Stimulated activated naive CD8-positive, alpha-beta T cell treated with anti-CD3 and anti-CD28 coated beads, Interleukin-15, Interleukin-2, amounts not matched to agents 100 U/mL and 50 U/mL, for 24 hours (primary cell): ENCODE measurements around the gene LHFPL2.

ENCODE experiments used
- ATAC-seq: fragments of 150-1000 bp; cut with Tn5 transposase; one replicate; pipeline ENCODE4 v1.10.0; 2021
- DNase-seq: peaks from one replicate; pipeline ENCODE4 v3.0.0; 2021

Gene LHFPL2

DNA sequence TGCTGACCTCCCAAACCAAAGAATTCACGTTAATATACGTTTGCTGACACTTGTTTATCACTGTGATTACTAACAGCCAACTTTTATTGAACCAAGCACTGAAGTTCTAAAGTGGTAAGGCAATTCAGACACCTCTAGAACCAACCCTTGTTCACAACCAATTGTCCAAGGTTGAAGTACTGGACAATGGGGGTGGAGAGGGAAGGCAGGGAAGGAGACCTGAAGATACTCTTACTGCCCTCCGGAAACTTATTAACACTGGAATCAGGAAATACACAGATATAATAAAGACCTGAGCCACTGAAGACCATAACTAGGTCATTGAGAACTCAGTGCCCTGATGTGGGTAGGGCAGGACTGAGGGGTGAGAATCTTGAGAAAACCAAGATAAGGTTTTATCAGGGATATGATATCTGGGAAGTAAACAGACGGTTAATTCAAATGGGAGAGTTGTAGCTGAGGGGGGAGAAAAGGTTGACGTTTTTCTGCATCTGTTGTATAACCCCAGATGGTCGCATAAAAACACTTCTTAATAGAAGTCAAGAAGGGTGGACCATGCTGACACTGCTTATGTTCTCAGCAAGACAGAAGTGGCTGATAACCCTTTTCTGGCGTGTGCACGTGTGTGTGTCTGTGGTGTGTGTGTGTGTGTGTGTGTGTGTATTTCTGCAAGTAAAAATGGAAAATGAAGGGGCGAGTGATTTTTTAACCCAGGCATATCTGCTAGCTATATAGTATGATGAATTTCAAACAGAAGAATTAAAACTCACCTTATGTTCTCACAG is 125.9 kb downstream of the LHFPL2 start:
- no peak for ATAC-seq
- no peak for DNase-seq

DNA sequence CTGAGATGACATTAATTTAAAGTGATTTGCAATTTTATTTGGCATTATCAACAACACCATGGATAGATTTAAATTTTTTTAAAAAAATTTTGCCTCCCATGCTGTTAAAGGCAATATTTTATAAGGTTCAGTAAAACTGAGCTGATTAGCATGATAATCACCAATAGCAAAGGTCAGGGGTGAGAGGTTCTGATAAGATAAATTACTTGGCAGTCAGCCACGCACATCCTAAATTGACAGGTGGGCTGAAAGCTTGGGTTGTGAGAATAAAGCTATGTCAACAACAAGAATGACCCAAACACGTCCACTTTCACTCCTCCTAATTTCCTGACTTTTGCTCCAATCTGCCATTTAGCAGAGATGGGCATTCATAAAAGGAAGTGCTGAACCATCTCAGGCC is 127.1 kb downstream of the LHFPL2 start:
- ATAC-seq = no peak

DNA sequence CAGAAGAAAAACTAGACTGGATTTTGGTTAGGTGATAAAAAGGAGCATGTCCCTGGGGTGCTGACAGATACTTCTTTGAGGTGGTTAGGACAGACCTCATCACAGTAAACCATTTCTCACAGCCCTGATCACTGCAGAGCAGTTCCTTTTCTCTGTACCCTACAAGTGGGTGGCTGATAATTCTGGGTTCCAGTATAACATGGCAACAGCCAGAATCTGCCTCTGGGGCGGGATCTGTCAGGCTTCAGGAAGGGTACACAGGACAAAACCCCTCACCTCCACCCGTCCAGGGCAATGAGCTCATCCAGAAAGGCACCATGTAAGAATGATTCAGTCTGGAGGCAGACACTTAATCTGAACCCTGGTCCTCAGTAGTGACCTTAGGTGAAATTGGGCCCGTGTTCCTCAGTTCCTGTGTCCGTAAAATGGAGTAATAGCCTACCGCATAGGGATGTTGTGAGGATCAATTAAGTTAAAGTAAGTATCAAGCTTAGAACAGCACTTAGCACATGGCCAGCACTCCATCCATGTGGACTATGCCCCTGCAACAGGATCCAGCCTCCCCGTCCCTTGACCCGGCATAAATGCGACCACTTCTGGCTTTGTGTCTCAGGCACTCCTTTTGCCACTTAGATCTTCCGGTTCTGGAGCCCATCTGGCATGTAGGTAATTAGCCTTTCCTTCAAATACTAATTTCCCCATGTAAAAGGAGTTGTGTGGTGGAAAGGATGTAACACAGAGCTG is 129.2 kb downstream of the LHFPL2 start:
- no peak for DNase-seq

More for the DNA sequence above, 127.1 kb downstream of the LHFPL2 start:
- no peak for DNase-seq

DNA sequence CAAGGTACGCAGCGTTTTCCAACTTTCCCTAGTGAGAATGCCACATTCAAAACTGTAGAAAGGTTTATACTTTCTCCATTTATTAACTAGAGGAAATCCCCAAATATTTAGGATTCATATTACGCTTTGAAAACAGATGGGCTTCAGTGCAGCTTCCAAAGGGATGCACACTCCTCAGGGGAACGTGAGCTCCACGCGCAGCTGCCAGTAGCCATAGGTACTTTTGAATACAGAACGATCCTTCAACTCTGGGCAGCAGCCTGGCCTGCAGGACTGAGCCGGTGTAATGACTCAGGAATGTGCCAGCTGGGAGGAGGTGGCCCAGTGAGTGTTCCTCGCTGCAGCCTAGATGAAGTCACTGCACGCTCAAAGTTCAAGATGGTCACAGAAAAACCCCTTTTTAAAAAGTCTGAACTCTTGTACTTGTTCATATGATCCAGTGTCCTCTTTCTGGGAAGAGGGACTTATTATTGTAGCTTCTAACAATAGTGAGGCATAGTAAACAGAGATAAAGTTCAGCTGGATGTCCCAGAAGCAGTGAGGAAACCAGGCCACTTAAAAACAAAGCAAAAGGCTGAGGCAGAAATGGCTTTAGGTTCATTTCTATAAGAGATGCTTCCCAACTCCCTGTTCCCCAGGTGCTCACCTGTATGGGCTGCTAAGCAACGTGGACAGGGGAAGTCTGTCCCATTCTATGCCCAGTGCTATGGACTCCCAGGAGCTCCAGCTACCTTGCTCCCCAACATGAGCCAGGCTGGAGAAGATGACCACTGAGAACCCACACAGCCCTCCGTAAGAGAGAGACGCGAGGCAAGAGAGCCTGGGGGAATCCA is 130.0 kb downstream of the LHFPL2 start:
- no peak for ATAC-seq
- no peak for DNase-seq

More for the DNA sequence above, 129.2 kb downstream of the LHFPL2 start:
- no peak for ATAC-seq

DNA sequence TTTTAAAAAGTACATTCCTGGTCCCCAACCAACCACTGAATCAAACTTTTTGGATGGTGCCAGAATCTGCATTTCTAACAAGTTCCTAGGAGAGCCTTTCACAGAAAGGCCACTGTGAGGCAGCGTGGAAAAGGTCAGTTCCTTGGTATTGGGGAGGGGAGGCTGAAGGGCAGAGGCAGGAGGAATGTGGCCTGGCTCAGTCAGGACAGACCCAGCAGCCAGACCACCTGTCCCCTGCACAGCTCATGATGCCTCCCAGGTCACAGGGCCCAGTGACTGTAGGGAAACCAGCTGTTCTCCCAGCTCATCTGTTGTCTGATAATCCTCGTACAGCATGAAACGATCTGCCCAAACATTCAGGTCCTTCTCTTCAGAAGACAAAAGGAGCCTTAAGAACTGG is 132.9 kb downstream of the LHFPL2 start:
- no peak for ATAC-seq
- no peak for DNase-seq

DNA sequence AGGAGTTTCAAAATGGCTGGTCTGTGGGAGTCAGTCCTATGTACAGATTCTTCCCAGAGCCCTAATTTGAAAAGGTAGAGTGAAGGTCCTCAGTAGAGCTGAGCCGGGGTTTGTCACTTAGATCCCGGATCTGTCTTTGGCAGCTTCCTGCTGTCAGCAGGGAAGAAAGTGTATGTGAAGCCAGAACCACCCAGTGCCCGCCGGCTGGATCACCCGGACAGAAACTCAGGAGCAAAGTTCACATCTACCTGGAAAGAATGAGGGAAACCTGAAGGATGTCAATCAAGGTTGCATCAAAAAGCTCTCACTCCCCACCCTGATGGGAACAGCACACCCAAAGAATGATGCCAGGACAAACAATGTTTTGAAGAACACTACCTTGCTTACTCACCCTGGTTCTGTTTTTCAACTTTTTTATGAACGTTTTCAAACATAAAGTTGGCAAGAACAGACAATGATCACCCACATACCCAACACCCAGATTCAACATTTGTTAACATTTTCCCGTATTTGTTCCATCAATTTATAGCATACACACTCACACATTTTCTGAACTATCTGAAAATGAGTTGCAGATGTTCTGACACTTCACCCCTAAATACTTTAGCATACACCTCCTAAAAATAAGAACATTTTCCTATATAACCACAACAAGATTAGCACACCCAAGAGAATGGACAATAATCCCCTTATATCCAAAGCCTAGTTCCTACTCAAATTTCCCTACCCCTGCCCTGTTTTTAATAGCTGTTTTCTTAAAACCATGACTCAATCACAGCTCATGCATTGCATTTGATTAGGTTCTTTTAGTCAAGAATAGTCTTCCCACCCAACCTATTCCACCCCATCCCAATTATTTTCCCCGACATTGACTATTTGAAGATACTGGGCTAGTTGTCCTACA is 133.9 kb downstream of the LHFPL2 start:
- DNase-seq (no peak), ATAC-seq (no peak)

DNA sequence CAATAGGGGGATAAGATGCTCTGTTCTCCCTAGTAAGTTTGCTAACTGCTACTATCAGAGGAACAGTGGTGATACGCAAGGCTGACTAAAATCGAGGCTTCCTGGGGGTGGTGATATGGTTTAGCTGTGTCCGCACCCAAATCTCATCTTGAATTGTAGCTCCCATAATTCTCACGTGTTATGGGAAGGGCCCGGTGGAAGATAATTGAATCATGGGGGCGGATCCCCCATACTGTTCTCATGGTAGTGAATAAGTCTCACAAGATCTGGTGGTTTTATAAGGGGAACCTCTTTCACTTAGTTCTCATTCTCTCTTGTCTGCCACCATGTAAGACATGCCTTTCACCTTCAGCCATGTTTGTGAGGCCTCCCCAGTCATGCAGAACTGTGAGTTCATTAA is 135.1 kb downstream of the LHFPL2 start:
- DNase-seq (no peak), ATAC-seq (no peak)

DNA sequence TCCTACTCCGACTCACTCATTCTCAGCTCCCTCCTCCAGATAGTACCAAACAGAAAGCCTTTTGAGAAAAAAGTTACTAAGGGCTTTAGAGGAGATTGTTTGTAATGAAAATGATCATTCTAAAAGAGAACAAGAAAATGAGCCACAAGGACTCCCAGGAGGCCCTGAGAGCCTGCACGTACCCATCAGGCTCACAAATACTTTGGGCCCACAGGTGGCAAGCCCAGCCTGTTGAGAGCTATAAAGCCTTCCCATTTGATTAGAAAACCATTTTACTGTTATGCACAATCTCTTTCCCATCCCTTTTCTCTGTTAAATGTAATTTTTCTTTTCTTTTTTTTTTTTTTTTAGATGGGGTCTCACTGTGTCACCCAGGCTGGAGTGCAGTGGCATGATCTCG is 136.1 kb downstream of the LHFPL2 start:
- DNase-seq = no peak
- ATAC-seq = no peak

DNA sequence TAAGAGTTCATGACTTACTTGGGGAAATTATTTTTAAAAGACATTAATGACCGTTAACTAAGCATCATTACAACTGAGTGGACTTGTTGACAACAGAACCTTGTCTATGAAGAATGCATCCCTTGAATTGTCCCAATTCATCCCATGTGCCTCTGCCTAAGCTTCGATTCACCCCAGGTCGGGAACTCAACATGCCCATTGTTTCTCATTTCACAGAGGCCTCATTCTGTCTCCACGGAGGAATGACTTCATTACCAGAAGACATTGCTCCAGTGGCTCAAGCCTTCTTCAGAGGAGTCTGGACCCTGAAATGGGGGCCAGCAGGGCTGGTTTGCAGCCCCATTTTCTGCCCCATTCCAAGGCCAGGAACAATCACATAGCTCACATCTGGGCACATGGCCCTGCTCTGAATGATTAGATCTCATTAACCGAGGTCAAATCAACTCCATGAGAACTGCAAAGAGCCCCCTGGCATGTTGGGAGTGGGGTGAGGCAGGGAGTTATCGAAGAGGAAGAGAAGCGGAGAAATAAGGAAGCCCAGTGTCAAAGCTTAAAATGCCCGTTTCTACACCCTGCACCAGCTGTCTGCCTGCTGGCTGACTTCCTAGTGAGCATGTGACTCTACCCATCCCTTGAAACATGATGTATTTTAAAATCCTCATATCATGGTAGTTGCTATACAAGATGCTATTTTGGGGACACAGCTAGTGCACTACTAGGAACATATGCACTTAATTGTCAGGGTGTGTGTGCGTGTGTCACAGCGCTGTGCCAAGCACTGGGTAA is 137.3 kb downstream of the LHFPL2 start:
- DNase-seq = no peak
- ATAC-seq = no peak

DNA sequence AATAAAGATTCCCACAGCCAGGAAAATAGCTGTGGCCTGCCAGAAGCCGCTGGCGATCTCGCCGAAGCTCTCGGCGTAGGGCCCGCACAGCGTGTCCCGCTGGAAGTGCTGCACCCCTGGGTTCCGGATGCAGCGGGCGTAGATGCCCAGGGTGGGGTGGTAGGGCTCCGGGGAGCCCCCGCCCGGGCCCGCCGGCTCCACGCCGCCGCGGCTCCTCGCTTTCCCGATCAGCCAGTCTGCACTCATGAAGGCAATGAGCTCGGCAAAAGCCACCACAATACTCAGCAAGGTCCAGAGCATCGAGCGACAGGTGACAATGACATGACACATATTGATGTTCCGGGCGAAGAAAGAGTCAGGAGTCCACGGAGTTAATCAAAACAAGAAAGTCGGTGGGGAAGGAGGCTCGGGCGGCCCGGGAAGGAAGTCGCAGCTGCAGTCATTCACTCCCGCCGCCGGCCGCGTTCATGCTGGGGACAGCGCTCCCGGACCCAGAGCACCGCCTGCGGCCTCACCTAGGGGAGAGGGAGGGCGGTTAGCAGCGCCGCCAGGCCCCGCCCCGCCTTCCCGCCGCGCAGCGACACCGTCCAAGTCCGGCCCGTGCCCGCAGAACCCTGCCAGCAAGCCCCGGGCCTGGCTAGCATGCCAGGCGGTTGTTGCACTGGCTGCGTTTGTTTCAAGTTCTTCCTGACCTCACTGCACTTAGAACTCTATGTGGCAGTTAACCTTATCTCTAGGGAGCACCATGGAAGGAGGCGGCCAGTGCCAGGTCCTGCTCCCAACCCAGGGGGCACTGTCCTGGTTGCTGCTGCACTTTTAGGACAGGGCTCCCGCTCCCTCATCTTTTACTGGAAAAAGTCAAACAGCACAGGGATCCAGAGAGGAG is 138.4 kb downstream of the LHFPL2 start:
- ATAC-seq (peak; percentile 71), DNase-seq (peak; percentile 53)

DNA sequence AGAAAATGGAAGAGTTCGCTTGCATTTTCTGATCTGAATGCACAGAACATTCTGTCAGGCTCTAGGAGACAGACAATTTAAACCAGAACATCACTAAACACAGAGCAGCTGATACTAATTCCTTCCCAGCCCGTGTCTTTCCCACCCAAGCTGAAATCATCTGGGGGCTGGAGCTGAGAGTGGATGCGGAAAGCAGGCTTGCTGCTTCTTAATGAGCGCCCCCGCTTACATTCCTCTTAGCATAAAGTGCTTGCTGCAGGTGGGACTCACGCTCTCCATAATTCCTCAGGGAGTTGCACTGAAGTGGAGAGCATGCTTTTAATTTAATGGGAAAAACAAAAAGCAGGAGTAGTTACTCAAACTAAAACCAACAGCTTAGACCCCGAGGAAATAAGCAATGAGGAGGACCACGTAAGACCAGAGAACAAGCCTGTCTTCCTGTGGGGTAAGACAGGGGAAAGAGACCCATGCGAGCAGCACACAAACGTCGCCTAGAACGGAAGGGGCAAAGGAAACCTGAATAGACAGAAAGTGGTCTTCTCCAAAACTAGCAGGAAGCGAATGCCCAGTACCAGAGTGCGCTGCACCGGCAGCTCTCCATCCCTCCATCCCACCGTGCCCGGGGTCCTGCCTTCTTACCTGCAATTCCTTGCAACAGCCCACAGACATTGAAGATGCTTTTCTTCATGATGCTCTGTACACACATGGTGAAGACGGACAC is 139.3 kb downstream of the LHFPL2 start:
- ATAC-seq = peak; percentile 4
- peak; percentile 8 for DNase-seq

DNA sequence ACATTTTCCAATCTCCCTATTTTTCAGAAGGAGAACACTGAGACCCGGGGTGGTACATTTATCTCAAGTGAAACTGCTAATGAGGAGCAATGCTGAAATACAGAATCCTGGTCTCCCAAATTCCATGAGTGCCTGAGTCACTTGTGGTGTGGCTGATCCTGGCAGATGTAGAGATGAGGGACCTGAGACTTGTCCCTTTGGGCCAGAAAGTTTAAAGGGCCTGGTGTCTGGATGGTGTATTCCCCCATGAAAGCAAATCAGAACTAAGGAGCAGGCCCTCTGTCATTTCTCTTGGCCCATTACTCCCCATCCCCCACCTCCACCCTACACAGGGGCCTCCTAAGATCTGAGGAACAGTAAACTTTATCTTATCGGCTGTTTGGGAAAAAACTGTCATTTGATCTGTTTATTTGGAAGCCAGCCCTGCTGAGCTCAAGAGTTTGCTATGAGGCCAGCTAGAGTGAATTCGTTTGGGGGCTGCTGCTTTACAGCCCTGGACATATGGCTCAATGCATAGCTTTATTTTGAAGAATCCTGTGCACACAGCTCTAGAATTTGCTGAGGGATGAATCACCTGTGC is 140.3 kb downstream of the LHFPL2 start:
- no peak for ATAC-seq
- no peak for DNase-seq

DNA sequence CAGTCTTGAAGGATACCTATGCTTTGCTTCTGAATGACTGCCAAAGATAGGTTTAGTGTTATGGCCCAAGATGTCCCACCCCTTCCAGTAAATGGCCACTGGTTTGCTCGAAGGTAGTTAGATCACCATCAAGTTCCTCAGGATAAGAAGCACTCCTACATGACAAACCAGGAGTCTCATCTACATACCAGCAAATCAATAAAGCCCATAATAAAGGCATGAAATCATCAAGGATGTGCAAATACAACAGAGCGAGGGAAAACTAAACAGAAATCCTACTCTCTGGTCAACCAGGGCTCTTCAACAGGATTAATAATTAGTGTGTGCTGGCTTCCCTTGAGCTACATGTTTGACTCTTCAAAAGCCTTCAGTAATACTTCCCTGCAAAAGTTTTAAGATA is 141.0 kb downstream of the LHFPL2 start:
- DNase-seq = no peak
- no peak for ATAC-seq

DNA sequence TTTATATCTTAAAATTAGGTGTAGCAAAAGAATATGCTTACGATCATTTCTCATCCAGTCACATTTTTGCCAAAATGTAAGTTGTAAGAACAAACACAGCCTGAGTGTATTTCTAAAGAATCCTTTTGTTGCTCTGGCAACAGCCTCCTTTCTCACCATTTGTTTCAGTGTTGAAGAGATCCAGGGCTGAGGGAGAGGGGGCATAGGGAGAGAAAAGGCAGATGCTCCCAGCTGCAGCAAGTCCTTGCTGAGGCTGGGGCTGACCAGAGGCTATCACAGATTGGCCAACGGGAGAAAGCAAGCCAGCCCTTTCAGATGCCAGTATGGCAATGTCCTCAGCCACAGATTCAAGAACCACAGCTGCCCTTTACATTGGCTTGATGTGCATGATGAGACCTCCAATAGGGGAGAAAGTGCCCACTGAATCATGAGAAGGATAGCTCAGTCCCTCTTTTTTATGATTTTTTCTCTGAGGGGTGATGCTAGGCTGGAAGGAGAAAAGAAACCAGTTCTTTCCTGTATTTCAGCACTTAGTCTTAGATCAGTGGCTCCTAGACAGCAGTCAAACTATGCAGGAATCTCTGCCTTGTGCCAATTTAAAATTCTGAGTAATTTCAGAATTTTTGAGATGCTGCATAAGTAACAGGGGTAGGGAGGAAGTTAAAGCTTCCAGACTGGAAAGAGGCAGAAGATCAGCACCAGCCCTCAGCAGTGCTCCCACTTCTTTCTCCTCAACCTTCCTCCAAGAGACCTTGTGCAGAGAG is 142.1 kb downstream of the LHFPL2 start:
- ATAC-seq (no peak), DNase-seq (no peak)

DNA sequence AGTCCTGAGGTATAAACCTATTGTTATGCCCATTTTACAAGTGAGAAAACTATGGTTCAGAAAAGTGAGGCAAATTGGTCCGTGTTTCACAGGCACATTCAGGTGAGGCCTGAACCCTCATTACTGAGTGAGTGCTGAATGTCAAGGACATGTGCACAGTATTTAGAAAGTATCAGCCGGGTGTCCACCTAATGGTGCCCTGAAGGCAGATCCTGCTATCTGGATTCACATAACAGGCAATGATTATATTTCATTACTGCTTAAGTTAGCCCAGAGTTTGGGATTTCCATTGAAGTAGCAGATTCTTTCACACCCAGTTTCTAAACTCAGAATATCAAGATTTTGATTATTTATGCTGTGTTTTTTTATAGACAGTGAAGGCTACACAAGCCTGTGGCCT is 142.7 kb downstream of the LHFPL2 start:
- DNase-seq (no peak), ATAC-seq (no peak)

DNA sequence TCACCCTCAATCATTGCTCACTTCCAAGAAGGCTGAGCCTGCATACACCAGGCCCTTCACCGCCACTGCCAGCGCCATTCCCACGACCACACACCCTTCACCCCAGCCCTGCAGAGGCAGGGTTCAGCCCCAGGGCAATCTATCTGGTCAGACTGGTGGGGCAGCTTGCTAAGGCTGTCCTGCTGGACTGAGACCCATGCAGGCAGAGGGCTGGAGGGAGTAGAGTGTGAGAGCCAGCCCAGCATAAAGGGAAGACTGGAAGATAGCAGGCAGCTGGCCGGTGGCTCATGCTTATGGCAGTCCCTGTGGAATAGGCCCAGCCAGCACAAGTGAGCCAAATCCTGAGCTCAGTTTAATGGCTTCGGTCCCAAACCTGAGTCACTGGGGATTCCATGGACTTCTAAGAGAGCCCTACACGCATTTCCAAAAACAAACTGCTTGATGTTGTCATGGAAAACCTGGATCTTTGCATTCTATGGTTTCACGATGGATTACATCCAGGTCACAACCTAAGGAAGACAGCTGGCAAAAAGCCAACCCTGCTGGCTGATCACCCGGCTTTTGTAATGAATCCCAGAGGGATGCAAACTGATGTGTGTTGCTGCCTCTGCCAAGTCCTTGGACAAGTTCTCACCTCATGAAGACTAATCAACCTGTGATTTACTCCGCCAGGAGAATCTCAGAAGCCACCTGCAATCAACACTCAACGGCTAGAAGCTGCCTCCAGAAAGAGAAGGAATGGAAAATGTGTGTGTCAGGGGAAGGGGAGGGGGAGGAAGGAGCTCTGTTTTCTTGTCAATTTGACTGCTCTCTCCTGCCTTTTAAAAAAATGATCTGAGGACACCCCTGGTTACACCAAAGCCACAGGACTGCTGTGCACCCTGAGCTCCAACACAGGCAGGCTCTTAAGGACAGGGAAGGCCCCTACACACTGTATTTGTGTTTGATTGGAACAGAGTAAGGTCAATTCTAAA is 143.6 kb downstream of the LHFPL2 start:
- DNase-seq (no peak), ATAC-seq (no peak)
